Activated CD4-positive, alpha-beta T cell treated with anti-CD3 and anti-CD28 coated beads, Interleukin-2, amount 50 U/mL, for 24 hours (primary cell): ENCODE measurements around the gene RELN.
"Not testable (repeated sequence)": the region's sequence is repeated elsewhere in the genome, so short reads cannot be mapped to it uniquely, and the experiment has no call there.

ENCODE experiments used
- DNase-seq, 2 donors: peaks; one replicate each; pipeline ENCODE4 v3.0.0-alpha.2; 2020; ENCODE audit warnings: low read depth in 1 of 2, low spot score in 1 of 2

RELN gene

DNA sequence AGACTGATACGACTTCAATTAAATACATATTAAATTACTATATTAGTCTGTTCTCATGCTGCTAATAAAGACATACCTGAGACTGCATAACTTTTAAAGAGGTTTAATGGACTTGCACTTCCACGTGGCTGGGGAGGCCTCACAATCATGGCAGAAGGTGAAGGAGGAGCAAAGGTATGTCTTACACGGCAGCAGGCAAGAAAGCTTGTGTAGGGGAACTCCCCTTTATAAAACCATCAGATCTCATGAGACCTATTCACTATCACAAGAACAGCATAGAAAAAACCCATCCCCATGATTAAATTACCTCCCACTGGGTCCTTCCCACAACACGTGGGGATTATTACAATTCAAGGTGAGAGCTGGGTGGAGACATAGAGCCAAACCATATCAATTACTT, 92.6 kb downstream of the RELN start:
- DNase-seq = not testable (repeated sequence)

DNA sequence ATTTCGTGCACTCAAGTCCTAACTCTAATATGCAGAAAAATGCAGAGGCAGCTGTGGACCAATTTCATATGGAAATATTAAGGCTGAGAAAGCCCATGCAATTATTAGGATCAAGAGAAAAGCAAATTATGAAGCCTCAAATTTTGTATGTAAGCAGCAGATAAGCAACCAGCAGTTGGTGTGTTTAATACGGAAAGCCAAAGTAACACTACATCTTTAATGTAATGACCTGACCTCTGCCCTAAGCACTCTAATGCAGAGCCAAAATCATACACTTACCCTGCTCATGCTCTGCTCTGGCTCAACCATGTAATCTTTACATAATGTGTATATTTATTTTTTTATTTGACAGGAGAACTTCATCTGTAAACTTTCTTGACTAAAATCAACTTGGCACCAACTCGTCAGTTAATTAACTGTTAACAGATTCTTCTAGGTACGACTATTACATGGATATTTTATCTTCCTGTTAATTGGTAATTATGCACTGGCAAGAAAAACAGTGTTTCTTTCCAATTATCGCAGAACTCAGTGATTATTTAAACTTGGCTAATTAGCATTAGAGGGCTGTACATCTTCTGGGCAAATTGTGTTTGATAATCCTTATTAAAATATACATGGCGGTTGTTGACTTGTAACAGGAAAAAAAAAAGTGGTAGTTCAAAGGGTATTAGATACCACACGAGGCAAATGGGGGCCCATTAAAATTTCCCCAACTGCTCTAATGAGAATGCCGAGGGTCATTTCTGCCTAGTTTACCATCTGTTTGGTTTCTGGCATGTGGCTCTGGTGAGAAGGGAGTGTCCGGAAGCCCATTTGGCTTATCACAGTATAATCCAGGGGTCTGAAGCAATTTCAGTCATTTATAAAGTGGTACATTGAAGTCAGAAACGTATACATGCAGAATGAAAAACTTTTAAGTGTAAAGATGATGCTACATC, 94.5 kb downstream of the RELN start:
- DNase-seq = no peak

DNA sequence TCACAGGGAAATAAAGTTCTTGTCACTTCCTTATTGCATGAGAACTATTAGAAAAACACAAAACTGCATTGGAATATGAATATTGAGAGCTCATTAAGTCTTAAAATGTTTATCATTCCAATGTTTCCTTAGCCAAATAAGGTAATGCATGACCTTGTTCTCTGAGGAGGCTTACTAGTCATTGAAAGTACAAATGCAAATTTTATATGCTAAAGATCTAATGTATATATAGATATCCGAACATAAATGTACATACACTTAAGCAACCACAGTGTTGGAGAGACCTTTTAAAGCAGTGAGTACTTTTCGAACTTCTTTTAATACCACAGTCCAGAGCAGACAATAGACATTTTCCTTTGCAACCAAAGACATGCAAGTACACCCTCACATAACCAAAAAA, 96.1 kb downstream of the RELN start:
- no peak for DNase-seq

DNA sequence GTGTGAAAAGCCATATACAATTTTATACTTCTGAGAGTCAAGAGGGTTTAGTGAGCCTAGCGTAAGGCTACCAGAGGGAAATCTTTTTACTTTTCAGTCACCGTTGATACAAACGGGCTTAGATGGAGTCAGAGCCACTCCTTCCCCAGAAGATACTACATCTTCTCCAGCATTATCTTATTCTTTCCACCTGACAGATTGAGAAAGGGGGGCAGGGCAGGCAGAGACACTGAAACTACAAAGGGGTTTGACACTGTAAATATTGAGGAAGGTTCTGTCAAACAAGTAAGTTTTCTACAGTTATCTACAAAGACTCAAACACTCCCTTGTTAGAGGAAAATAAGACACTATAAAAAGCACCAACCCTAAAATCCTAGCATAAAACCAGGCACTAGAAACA, 100.0 kb downstream of the RELN start:
- DNase-seq = no peak

DNA sequence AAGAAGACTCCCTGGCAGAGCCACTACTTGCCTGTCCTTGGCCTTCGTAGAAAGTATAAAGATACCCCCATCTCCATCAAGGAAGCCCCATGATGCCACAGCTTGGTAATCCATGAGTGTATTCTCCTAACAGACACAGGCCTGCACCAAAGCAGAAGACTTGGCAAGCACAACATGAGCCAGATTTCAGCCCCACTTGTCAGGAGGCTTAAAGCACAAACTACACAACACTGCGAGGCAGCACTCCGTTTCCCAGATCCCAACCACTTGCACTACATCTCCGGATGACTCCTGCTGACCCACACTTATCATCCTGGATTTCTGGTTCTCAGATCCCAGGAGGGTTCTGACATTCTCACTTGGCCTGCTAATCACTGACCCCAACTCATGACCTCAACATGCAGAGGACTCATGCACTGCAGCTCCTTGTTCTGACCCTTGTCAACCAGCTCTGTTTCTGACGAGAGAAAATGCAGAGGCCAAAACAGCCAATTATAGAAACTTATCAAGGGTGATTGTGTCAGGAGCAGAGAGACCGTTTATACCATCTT, 100.8 kb downstream of the RELN start:
- no peak for DNase-seq

DNA sequence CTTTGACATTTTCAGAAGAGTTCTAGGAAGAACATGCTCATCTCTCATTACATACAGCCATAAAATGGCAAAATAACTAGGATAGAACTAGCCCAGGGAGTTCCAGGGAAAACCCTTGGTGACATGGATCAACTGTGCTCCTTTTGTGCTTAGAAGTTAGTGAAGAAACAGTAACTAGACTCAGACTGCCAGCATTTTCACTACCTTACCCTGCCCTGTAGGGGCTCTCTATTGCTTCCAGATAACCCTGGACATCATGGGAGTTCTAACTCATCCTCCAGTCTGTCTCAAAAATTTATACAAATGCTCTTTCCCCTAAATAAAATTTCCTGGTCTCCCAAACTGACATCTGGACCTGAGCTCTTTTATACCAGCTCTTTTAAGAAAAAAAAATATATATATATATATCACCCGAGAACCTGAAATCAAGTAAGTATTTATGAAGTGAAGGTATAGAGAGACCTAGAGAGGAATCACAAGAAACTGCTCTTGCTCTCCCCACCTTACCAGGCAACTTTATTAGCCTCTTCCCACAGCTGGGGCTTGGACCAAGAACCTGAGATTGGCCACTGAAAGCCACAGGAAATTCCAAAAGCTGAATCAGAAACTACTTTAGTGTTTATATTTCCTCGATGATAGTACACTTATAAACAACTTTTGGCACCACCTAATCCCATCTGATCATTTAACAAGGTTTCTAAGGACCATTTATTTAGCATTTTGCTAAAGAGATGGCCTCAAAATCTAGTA, 101.4 kb downstream of the RELN start:
- no peak for DNase-seq

DNA sequence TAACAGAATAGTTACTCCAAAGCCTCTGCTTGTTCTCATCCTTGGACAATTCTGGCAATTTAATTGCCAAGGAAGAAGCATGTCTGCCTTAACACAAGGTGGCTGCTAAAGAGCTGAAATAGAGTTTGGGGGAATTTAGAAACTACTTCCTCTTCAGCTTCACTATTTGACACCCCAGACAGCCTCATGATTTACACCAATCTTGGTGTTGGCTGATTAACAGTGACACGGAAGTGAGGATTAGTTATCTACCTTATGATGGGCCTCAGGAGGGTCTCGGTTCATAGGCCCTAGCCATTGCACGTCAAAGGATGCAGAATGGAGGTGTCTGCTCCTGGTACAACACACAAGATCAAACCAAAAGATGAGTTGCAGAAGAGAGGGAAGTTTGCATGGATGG, 102.4 kb downstream of the RELN start:
- DNase-seq = no peak

DNA sequence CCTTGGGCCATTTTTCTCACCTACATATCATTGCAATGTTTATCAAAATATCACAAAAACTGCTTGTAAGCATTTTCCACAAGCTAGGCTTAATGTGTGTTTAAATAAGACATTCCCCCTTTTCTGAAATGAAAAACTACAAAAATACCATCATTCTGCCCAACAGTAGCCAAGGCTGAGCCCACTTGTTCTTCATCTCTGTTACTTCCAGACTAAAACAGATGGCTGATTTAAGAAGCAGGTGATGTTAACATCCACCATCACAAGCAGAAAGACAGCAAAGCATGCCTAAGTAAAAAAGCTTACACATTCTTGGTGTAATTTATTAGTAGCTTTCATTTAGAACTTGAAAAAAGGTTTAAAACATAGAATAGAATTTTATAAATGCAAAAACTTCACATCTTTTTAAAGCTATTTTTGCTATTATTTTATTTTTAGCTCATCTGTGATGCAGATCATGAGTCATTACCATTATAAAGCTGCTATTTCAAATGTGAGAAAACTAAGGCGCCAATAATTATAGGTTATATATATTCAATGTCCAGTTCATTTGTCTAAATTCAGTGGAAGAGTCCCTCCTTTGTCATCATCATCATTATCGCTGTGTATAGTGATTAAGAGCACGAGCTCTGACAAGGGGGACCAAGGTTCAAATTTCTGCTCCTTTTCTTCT, 109.4 kb downstream of the RELN start:
- no peak for DNase-seq

DNA sequence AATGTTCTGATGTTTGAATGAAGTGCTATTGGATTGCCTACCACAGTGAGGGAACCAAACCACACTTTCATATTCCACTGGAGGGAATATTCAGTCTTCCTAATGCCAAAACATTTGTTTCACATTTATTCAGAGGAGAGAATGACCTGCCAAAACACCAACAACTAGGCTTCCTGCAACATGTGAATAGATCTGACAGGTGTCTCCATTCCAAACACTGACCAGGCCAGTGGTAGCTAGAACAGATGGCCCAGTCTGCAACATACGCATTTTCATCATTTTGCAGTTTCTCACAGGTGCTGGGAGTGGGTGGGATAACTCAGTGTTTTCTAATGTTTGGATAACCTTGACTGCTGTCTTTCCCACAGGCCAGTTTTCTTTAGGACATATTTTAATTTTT, 110.0 kb downstream of the RELN start:
- no peak for DNase-seq

DNA sequence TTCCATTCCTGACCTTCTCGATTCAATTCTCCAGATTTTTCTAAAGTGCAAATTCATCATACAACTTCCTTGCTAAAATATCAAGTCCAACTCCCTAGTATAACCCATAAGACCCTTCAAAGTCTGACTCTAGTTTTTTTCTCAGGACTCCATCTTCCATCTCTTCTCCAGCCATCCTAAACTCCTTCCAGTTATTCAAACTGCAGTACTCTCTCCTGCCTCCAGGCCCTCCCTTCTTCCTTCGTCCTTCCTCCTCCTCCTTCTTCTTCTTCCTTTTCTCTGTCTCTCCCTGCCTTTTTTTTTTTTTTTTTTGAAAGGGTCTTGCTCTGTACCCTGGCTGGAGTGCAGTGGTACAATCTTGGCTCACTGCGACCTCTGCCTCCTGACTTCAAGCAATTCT, 111.9 kb downstream of the RELN start:
- DNase-seq = no peak

DNA sequence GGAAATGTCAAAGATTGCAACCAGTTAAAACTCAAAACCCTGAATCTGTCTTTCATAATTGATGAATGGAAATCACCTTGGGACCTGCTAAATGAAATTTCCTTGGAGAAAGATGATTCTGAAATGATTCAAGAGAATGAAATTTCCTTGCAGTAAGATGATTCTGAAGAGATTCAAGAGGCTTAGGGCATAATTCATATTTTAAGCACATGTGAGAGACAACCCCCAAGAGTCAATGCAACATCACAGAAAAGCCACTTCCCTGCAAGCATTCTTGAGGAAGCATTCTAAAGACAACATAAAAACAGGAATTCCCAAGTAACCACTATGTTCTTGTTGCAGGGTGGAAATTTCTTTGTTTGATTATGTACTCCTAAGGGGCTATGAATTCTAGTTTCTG, 113.7 kb downstream of the RELN start:
- DNase-seq = no peak

DNA sequence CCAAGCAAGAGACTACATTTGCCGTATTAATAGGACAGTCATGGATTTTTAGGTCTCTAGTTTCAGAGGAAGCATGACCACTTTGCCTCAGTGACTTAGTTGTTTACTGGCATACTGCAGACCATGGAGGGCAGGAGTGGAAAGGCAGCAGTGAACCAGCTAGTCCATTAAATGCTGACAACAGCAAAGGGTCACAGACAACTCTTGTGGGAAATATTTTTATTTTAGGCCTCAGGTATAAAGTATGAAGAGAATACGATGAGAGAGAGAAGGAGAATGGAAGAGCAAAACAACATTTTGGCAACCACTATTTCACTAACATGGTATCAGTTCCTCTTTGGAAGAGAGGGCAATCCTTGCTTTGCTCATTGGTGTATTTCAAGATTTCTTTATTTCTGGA, 118.0 kb downstream of the RELN start:
- DNase-seq = no peak

DNA sequence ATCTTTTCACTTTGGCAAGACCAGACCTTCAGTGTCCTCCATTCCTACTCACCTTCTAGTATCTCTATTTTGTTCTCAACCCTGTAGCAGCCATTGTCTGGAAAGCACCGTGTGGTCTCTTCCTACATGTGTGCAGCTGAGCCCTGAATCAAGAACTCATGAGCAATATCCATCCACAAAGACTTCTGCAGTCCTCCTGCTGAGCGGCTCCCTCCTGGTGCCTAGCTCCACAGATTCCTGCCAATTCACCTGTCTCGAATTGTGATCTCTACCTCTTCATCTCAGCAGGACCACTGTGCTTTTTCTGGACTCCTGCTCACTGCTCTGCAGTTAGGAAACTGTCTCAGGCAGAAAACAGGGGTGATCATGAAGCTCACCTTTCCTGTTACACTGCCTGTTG, 118.8 kb downstream of the RELN start:
- DNase-seq = no peak

DNA sequence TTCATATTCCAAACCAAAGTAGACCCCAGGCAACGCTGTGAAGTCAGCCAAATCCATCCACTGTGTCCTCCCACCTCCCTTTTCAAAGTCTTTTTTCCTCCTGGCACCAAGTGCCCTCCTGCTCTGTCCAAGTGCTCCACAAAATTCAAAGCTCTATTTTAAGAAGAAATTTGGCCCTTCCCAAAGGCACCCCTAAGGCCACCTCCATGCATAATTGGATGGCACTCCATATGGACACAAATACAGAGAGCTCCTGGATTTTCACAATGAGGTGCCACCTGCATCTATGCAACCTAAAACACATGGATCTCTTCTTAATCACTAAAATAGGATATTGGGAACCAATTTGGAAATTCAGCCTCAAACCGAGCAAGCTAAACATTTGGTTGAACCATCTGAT, 121.6 kb downstream of the RELN start:
- DNase-seq = no peak

DNA sequence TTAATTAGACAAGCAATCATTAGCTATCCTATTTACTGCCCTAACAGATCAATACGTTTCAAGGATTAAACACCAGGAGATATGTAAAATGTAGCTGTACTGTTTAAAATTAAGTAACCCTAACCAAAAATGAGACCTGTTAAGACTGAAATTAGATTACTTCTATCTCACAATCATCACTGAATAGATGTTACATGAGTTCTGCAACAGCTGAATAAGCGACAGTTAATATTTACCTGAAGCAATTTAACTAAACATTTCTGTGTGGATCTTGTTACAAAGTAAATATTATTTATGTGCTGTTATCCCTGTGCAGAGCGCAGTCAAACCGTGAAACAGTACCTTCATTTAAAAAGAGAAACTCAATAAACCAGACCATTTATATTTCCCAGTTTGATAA, 122.5 kb downstream of the RELN start:
- DNase-seq = no peak

DNA sequence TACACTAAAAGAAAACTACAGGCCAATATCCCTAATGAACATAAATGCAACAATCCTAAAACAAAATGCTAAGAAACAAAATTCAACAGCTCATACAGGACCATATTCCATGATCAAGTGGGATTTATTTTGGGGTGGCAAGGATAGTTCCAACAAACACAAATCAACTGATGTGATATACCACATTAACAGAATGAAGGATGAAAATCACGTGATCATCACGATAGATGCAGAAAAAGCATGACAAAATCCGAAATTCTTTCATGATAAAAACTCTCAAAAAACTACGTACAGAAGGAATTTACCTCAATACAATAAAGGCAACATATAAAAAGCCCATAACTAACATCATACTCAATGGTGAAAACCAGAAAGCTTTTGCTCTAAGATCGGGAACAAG, 124.0 kb downstream of the RELN start:
- no peak for DNase-seq

DNA sequence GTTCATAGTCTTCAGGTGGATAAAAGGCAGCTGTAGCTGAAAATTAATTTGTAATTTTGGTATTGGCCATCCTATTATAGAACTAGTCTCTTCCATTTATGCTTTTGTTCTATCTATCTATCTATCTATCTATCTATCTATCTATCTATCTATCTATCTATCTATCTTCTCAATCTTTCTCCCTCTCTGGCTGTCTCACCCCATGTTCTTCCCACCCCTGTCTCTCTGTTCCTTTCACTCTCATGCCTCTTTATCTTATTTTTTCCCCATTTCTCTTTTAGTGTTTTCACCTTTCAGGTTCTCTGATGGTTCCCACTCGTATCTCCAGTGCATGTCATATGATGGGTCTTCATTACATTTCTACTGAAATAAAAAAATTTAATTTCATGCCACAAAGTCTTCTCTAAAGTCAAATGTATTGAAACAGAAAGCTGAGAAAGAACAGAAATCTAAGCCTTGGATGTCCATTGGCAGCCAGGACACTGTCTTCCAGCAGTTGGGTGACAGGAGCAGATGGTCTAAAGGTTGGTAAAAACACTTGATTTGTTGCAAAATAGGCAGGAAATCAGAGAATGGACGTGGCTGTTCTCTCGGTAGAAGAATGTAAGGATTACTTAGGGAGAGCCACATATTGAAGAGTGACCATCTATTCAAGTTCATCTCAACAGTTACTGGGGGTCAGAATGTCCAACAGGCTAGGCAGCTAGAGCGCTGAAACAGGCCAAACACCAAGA, 127.0 kb downstream of the RELN start:
- no peak for DNase-seq

DNA sequence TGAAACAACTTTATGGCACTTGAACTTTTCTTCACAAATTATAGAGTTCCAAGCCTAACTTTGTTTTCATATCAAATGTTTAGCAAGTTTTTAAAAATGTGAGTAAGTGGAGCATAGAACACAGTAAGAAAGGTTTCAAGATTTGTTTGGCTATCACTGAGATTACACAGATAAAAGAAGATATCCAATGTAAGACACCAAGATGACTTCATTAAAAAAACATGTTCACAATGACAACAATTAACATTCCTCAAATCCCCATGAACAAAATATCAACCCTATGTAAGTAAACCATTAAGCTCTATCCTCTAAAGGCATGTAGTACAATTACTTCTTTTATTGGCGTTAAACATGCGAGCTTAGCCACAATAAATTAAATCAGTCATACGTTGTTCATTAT, 129.7 kb downstream of the RELN start:
- DNase-seq = no peak

DNA sequence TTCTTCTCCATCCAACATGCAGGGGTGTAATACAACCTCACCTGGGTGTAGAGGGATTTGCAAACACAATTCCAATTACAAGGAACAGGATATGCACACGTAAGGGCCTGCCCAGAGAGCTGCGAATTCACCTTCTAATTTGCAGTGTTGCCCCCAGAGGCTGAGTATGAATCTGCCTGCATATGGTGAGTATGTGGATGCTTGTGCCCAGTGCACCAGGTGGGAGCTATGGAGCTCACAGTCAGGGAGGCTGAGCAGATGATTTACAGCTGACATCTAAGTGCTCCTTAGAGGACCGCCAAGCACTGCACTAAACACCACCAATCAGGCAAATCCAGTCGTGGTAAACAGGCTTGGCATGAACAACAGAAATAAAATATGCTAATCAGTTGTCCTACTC, 132.0 kb downstream of the RELN start:
- no peak for DNase-seq

DNA sequence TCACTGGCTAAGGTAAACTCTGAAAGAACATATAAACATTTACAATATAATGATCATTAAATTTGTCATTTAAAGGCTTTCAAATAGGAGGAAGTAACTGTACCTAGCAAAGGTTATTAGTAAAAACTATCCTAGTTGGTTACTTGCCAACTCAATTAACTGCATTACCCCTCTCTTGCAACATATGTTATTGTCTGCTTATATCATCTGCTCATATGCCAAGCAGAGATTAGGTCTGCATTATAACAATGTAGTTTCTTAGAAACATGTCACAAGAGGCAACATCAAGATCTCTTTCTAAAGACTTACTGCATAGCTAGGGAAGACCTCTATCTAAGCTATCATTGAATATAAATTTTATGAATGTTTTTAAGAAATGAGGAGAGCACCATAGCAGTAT, 132.5 kb downstream of the RELN start:
- DNase-seq = no peak

DNA sequence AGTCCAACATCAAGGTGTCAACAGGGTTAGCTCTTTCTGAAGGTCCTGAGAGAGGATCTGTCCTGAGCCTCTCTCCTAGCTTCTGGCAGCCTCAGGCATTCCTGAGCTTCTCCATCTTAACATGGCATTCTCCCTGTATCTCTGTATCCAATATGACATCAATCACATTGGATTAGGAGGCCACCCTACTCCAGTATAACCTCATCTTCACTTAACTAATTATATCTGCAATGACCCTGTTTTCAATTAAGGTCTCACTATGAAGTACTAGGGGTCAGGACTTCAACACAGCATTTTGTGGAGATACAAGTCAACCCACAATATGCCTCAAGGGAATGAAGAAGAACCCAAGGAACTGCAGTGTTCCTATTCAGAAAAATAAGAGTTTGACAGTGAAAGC, 133.8 kb downstream of the RELN start:
- no peak for DNase-seq
